HepG2 (cell line): ENCODE data around the gene NEAT1. TPM values are rescaled to one million over a fixed set of nuclear protein-coding genes. Genes with fewer than 3 reads are reported as not detected.
A peak's percentile ranks its signal among the peaks of the same experiment; 100 is the strongest.

Source experiments
- AKAP8 ChIP-seq: sonication (generic); formaldehyde crosslinking; IDR thresholded peaks from 2 replicates; pipeline ENCODE4 v1.5.1; 2020; ENCODE audit warnings: mild to moderate bottlenecking, missing genetic modification reagents
- ARNTL ChIP-seq: sonication (generic); formaldehyde crosslinking; IDR thresholded peaks from 2 replicates; pipeline ENCODE4 v1.4.0; 2020; ENCODE audit warnings: mild to moderate bottlenecking, missing genetic modification reagents
- DNMT1 ChIP-seq: sonication (generic); formaldehyde crosslinking; IDR thresholded peaks from 2 replicates; pipeline ENCODE4 v1.5.1; 2020; ENCODE audit warnings: mild to moderate bottlenecking, missing genetic modification reagents
- DRAP1 ChIP-seq: IDR thresholded peaks from 2 replicates; pipeline ENCODE4 v1.6.1; 2016; ENCODE audit warnings: missing genetic modification reagents, missing compliant biosample characterization
- HNRNPK ChIP-seq: fragments of 200-400 bp; formaldehyde crosslinking; IDR thresholded peaks from 2 replicates; pipeline ENCODE4 v1.6.1; 2018; ENCODE audit warnings: low read length, low read depth, moderate library complexity, mild to moderate bottlenecking; ENCODE audit not compliant: poor library complexity, severe bottlenecking
- MAX ChIP-seq: IDR thresholded peaks from 2 replicates; pipeline ENCODE4 v1.6.1; 2012; ENCODE audit warnings: inconsistent platforms
- POLR2AphosphoS2 ChIP-seq: IDR thresholded peaks from 2 replicates; pipeline ENCODE4 v1.6.1; 2011; ENCODE audit warnings: low read depth, low read length, improper control_type of control experiment
- PRDM4 ChIP-seq: sonication (generic); formaldehyde crosslinking; IDR thresholded peaks from 2 replicates; pipeline ENCODE4 v1.9.0; 2021; ENCODE audit warnings: missing genetic modification reagents, borderline replicate concordance
- RFX3 ChIP-seq: IDR thresholded peaks from 2 replicates; pipeline ENCODE4 v1.6.1; 2016; ENCODE audit warnings: missing biosample characterization, missing genetic modification reagents
- SAP130 ChIP-seq: IDR thresholded peaks from 2 replicates; pipeline ENCODE4 v1.6.1; 2016; ENCODE audit warnings: low read depth
- SMAD3 ChIP-seq: sonication (generic); formaldehyde crosslinking; IDR thresholded peaks from 2 replicates; pipeline ENCODE4 v1.4.0; 2020; ENCODE audit warnings: missing genetic modification reagents
- SRSF9 ChIP-seq: fragments of 200-400 bp; formaldehyde crosslinking; IDR thresholded peaks from 2 replicates; pipeline ENCODE4 v1.6.1; 2018; ENCODE audit warnings: borderline replicate concordance, mild to moderate bottlenecking, low read depth, low read length; ENCODE audit not compliant: insufficient read depth, poor library complexity, severe bottlenecking
- STAG1 ChIP-seq: sonication (generic); formaldehyde crosslinking; IDR thresholded peaks from 2 replicates; pipeline ENCODE4 v1.4.0; 2020; ENCODE audit warnings: missing genetic modification reagents
- ZNF274 ChIP-seq: sonication (generic); formaldehyde crosslinking; IDR thresholded peaks from 2 replicates; pipeline ENCODE4 v1.5.1; 2020; ENCODE audit warnings: mild to moderate bottlenecking, missing genetic modification reagents
- ZNF30 ChIP-seq: sonication (generic); formaldehyde crosslinking; IDR thresholded peaks from 2 replicates; pipeline ENCODE4 v1.5.0; 2020; ENCODE audit warnings: mild to moderate bottlenecking, missing genetic modification reagents
- ZNF546 ChIP-seq: sonication (generic); formaldehyde crosslinking; conservative IDR thresholded peaks from 2 replicates; pipeline ENCODE4 v1.8.1; 2023; ENCODE audit warnings: mild to moderate bottlenecking, missing genetic modification reagents
- ZNF550 ChIP-seq: sonication (generic); formaldehyde crosslinking; IDR thresholded peaks from 2 replicates; pipeline ENCODE4 v1.4.0; 2020; ENCODE audit warnings: mild to moderate bottlenecking, missing genetic modification reagents, borderline replicate concordance
- ZNF644 ChIP-seq: IDR thresholded peaks from 2 replicates; pipeline ENCODE4 v1.6.1; 2016; ENCODE audit warnings: low read depth
- ZNF768 ChIP-seq: sonication (generic); formaldehyde crosslinking; IDR thresholded peaks from 2 replicates; pipeline ENCODE4 v1.4.0; 2020; ENCODE audit warnings: missing genetic modification reagents
- ZNF839 ChIP-seq: sonication (generic); formaldehyde crosslinking; IDR thresholded peaks from 2 replicates; pipeline ENCODE4 v1.4.0; 2020; ENCODE audit warnings: missing genetic modification reagents, mild to moderate bottlenecking, borderline replicate concordance
- polyA plus RNA-seq, 8 experiments: library from polyadenylated mRNA; depleted of rRNA in 3 of 8; stranded (reverse) in 7 of 8; unstranded in 1 of 8; fragments of >200 nt; fragmentation: Illumina TruSeq in 4 of 8; extraction: Trizol in 4 of 8; gene quantifications; 2 replicates each; pipeline versions ENCODE4 v1.2.1 to v1.2.3, GENCODE V29; 2011 to 2016; ENCODE audit warnings: low read depth in 4 of 8, missing spikeins in 1 of 8, mixed read lengths in 1 of 8; ENCODE audit not compliant: insufficient read depth in 1 of 8
- total RNA-seq, 5 experiments: library from RNA; depleted of rRNA; stranded (reverse); fragments of >200 nt; fragmentation: Illumina TruSeq; extraction: Trizol; gene quantifications; 2 replicates each; pipeline ENCODE4 v1.2.3, GENCODE V29; 2016; ENCODE audit warnings: low read depth in 1 of 5
- TF ChIP-seq, protein P1 (sequence below), 2 experiments: sonication (generic) in 1 of 2; formaldehyde crosslinking in 1 of 2; IDR thresholded peaks; 2 replicates each; pipeline versions ENCODE4 v1.4.0 to v1.6.1; 2018 to 2020; ENCODE audit warnings: missing genetic modification reagents in 2 of 2, borderline replicate concordance in 1 of 2, low read depth in 1 of 2, mild to moderate bottlenecking in 1 of 2, missing biosample characterization in 1 of 2
- TF ChIP-seq, protein P2 (sequence below): sonication (generic); formaldehyde crosslinking; conservative IDR thresholded peaks from 2 replicates; pipeline ENCODE4 v1.5.0; 2020; ENCODE audit warnings: missing genetic modification reagents
- TF ChIP-seq, protein P3 (sequence below): sonication (generic); formaldehyde crosslinking; IDR thresholded peaks from 2 replicates; pipeline ENCODE4 v1.4.0; 2020; ENCODE audit warnings: mild to moderate bottlenecking, missing genetic modification reagents

The NEAT1 gene
- total and polyA plus RNA-seq, 2 of the 13 experiments (the other 11 are each of a cell fraction or from before 2014, with no cell fraction given), result 20.5 to 41.2 TPM

GRCh38 chr11:65487467-65488272 is 65.1 kb downstream of the NEAT1 start (continued):
- TF ChIP-seq DNMT1 (no peak), ZNF30 (CRISPR knock-in tag) (no peak), DRAP1 (peak; percentile 36; the same call in 1 of the 2 replicates), ZNF644 (CRISPR knock-in tag) (no peak), ZNF546 (CRISPR knock-in tag) (no peak), AKAP8 (CRISPR knock-in tag) (peak; percentile 49), STAG1 (CRISPR knock-in tag) (no peak), HNRNPK (no peak), SRSF9 (no peak), POLR2AphosphoS2 (no peak), SMAD3 (CRISPR knock-in tag) (no peak), MAX (peak; percentile 69), SAP130 (peak; percentile 89), ZNF839 (CRISPR knock-in tag) (no peak), ZNF274 (CRISPR knock-in tag) (no peak; the same call in 1 of the 2 replicates), ZNF768 (CRISPR knock-in tag) (no peak), ZNF550 (peak; percentile 21; the same call in 1 of the 2 replicates), PRDM4 (no peak), ARNTL (peak; percentile 97), RFX3 (CRISPR knock-in tag) (peak; percentile 92)
- TF ChIP-seq, protein P1, sequence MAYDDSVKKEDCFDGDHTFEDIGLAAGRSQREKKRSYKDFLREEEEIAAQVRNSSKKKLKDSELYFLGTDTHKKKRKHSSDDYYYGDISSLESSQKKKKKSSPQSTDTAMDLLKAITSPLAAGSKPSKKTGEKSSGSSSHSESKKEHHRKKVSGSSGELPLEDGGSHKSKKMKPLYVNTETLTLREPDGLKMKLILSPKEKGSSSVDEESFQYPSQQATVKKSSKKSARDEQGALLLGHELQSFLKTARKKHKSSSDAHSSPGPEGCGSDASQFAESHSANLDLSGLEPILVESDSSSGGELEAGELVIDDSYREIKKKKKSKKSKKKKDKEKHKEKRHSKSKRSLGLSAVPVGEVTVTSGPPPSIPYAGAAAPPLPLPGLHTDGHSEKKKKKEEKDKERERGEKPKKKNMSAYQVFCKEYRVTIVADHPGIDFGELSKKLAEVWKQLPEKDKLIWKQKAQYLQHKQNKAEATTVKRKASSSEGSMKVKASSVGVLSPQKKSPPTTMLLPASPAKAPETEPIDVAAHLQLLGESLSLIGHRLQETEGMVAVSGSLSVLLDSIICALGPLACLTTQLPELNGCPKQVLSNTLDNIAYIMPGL (CRISPR knock-in tag; IDR thresholded peaks at IDR 0.05; ENCODE audit: borderline replicate concordance in 1 of 2, low read depth in 1 of 2), result no peak
- TF ChIP-seq, protein P2, sequence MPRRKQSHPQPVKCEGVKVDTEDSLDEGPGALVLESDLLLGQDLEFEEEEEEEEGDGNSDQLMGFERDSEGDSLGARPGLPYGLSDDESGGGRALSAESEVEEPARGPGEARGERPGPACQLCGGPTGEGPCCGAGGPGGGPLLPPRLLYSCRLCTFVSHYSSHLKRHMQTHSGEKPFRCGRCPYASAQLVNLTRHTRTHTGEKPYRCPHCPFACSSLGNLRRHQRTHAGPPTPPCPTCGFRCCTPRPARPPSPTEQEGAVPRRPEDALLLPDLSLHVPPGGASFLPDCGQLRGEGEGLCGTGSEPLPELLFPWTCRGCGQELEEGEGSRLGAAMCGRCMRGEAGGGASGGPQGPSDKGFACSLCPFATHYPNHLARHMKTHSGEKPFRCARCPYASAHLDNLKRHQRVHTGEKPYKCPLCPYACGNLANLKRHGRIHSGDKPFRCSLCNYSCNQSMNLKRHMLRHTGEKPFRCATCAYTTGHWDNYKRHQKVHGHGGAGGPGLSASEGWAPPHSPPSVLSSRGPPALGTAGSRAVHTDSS, result no peak
- TF ChIP-seq, protein P3, sequence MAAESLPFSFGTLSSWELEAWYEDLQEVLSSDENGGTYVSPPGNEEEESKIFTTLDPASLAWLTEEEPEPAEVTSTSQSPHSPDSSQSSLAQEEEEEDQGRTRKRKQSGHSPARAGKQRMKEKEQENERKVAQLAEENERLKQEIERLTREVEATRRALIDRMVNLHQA, result no peak
